GM21526 (cell line): ENCODE measurements around the gene COLEC11.
"Not testable (repeated sequence)": the region's sequence is repeated elsewhere in the genome, so short reads cannot be mapped to it uniquely, and the experiment has no call there.

ENCODE experiments used
- ATAC-seq: cut with Tn5 transposase; IDR thresholded peaks from one replicate; pipeline ENCODE4 v1.9.1; 2021; ENCODE audit warnings: moderate library complexity; ENCODE audit not compliant: unreplicated experiment, low FRiP score

COLEC11 gene

GRCh38 chr2:3649581-3649980, 54.7 kb downstream of the COLEC11 start:
- no peak for ATAC-seq

- ATAC-seq, result no peak
These were observed 55.4 kb downstream of the COLEC11 start for GRCh38 chr2:3650140-3650920.

- ATAC-seq, result peak; percentile 82
These were observed 57.1 kb downstream of the COLEC11 start for GRCh38 chr2:3651691-3652648.

DNA sequence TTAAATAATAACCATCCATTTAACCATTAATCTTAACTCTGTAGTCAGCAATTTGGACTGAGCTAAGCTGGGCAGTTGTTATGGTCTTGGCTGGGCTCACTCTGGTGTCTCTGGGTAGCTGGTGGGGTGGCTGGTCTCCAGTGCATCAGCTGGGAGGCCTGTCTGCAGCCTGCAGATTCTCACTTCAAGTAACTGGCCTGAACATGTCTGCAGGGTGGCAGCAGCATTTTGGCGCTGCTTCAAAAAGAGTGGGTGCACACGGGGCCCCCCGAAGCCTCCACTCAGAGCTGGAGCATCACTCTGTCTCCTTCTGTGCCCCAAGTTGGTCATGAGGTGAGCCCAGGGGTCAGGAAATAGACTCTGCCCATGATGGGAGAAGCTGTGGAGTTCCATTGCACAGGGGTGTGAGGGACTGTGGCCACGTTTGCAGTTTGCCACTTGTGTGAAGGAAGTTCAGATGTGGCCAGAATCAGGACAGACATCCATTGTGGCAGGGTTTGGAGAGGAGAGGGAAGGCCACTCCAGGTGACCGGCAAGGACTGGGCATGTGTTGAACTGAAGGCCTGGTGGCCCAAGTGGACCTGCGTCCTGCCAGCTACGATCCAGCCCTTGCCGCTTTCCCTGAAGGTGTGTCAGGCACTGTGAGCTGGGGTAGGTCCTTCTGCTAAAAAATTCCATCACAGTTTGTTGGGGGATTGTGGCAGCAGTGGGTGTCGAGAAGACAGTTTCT, 58.1 kb downstream of the COLEC11 start:
- ATAC-seq, result no peak

DNA sequence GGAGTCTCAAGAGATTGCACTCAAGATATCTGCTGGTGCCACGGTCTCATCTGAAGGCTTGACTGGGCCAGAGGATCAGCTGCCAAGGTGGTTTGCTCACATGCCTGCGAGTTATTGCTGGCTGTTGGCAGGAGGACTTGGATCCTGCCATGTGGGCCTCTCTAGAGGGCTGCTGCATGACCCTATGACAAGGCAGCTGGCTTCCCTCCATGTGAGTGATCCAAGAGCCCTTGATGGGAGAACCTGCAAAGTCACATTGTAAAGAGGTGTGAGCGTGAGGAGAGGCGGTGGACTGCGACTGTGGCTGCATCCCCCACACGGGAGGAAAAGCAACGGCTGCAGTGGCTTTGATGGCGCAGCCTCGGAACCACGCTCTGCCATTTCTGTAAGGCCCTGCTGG, 59.1 kb downstream of the COLEC11 start:
- no peak for ATAC-seq

DNA sequence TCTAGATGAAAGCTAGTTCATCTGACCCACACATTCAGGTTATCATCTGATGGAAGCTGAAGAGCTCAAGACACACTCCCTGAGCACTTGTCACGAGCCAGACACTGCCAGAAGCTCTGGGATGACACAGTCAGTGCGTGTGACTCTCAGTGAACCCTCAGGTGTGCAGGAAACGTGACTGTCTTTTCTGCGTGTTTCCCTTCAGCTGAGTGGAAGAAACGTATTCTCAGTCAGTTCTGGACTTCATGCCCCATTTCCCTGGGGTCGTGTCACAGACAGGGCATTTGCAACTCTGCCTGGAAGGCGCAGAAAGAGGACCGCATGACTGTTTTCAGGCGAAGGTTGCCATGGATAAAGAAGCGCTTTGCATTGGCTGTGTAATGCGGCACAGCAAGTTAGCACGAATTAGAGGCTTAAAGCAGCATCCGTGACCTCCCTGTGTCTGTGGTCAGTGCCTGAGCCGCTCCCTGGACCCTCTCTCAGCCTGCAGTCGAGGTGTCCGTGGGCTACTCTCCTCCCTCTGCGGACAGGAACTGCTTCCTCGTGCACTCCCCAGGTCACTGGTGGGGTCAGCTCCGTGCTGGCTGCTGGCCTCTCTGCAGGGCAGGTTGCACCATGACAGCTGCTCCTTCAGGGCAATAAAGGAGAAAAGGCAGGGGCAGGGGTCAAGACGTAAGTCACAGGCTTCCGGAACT, 59.8 kb downstream of the COLEC11 start:
- ATAC-seq, result no peak

GRCh38 chr2:3655871-3656761, 61.2 kb downstream of the COLEC11 start:
- no peak for ATAC-seq

GRCh38 chr2:3656762-3657721, 62.1 kb downstream of the COLEC11 start:
- ATAC-seq, result no peak

- ATAC-seq, result no peak
These were observed 63.0 kb downstream of the COLEC11 start, which contains the start of gene ALLC for GRCh38 chr2:3657881-3658280. TSS of gene ALLC (plus strand) at chr2:3658200. CDS start at chr2:3671158, 12,958 bp downstream.

DNA sequence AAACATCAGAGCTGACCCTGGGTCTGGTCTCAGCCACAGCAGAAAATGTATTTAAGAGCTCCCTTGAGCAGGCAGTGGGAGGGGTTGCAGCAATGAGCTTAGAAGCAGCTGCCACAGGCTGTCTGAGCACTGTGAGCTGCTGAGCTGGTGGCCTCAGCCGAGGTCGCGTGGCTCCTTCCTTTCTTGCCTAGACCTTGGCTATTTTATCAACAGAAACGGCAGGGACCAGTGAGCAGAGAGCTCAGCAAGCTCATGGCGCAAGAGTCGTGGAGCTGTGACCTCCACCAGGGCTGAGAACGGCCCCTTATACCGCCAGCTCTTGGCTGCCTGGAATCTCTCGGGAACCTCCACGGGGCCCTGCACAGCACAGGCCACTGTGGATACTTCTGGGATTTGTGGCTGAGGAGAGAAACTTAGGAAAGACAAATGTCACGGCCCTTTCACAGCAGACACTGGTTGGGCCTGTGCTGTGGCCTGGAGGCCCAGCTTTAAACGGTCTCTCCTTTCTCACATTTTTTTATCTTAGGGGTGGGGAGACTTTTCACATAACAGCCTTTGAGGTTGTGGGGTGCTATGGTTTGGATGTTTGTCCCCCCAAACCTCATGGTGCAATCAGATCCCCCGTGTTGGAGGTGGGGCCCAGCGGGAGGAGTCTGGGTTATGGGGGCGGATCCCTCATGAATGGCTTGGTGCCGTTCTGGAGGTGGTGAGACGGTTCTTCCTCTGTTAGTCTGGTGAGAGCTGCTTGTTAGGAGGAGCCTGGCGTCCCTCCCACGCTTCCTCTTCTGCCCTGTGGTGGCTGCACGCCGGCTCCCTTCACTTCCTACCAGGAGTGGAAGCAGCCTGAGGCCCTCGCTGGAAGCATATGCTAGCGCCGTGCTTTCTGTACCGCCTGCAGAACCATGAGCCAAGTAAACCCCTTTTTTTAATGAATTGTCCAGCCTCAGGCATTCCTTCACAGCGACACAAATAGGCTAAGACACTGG, 64.8 kb downstream of the COLEC11 start:
- no peak for ATAC-seq

GRCh38 chr2:3660640-3661039, 65.7 kb downstream of the COLEC11 start:
- ATAC-seq, result not testable (repeated sequence)

DNA sequence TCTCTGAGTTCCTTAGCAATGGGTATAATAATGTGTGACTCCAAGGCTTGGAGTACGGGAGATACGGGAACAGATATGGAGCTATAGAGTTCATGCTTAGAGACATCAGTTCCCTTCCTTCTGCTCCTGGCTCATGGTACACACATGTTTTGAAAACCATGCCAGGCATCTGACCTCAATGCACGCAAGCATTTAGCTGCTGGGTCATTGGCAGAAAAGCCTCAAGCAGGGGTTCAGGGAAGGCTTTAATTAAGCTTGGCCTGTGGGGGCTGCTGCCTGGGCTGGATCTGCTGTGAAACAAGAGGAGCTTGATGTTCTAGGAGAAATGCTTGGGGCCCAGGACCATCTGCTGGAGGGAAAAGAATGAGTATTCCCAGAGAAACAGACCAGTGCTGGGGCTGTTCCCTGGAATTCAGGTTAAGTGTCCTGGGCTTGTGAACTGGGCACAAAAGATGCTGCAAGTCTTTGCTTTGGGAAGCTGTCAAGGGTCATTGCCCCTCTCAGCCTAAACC, 66.3 kb downstream of the COLEC11 start:
- ATAC-seq, result no peak

- ATAC-seq, result no peak
These were observed 67.3 kb downstream of the COLEC11 start for GRCh38 chr2:3662239-3662638.

- no peak for ATAC-seq
These were observed 69.2 kb downstream of the COLEC11 start for GRCh38 chr2:3664118-3664517.

DNA sequence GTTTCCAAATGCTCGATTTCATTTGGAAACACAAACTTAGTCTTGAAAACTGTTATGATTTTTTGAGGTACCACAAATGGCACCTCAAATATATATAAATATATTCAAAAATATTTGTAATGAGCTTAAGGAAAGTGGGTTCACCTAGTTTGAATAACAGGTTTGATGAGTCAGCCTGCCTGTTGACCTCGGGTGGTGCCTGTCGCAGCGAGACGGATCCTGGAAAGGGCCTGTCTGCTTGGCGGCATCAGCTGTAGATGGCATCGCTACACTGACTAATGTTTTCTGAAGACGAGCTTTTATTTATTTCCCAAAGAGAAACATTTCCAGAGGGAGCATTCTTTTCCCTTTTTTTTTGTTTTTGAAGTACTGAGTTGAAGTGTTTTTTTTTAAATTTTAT, 70.0 kb downstream of the COLEC11 start:
- ATAC-seq, result no peak

DNA sequence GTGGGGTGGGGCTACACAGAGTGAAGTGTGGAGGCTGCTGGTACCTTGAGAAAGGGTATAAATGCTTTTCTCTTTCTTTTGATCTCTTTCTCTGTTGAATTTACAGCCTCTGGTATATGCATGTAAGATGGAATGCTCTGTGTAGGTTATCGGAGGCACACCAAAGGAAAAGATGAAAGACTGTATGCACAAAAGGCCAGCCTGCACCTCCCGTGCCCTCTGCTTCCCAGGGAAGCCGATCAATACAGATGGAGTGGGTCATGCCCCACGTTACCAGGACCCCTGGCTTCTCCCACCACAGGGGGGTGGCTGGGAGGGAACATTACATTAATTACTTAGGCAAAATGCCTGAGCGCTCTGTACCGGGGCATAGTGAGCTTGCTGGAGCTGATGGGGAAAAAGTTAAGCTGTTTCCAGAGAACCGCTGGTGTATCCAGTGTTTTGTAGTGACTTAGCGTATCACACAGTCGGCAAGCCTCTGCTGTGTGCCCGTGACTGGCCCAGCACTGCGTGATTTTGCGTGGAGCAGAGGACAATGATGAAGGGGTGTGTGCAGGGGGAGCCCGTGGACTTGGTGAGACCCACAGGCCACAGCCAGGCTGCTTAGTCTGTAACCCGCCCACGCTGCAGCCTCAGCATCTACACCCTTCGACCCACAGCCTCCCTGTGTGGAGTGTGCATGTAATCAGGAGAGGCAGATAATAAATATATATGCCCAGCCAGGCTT, 71.1 kb downstream of the COLEC11 start:
- ATAC-seq, result no peak
